Thyroid gland (tissue), 4 donors: Measurements from ENCODE around the gene SCN2A.

Source experiments
- CTCF ChIP-seq, 6 experiments: fragments of 200-600 bp in 3 of 6; fragments of 450-650 bp in 3 of 6; sonication (generic) in 3 of 6; IDR thresholded peaks; one replicate each; pipeline ENCODE4 v1.5.1; 2016 to 2019; ENCODE audit warnings: antibody characterized with exemption in 6 of 6, mild to moderate bottlenecking in 2 of 6, inconsistent platforms in 1 of 6, moderate library complexity in 1 of 6
- POLR2A ChIP-seq, 2 donors: fragments of 450-650 bp; IDR thresholded peaks; one replicate each; pipeline ENCODE4 v1.6.1; 2017; ENCODE audit warnings: antibody characterized with exemption in 2 of 2, mild to moderate bottlenecking in 2 of 2, moderate library complexity in 1 of 2

- TF ChIP-seq CTCF (IDR thresholded peaks at IDR 0.05), result no peak
- no peak for TF ChIP-seq POLR2A (IDR thresholded peaks at IDR 0.05)
These were observed 132.1 kb downstream of the SCN2A start for GRCh38 chr2:165371356-165371755.
